ENCODE data around the gene MPG. TPM values are rescaled to one million over a fixed set of nuclear protein-coding genes. Genes with fewer than 3 reads are reported as not detected.

Gene MPG
- polyA plus RNA-seq, 1 of the 3 experiments (the other 2 are of a cell fraction): 98.3 TPM

GRCh38 chr16:84718-85406 lies 6.8 kb downstream of the MPG start (continued):
- TF ChIP-seq YY1 (IDR thresholded peaks at IDR 0.05; ENCODE audit: low read depth): no peak
- no peak for TF ChIP-seq RFX5 (IDR thresholded peaks at IDR 0.05; ENCODE audit: low read length)
- no peak for TF ChIP-seq FOXJ3 (CRISPR knock-in tag; IDR thresholded peaks at IDR 0.05)
- no peak for TF ChIP-seq TAF1 (IDR thresholded peaks at IDR 0.05; ENCODE audit: borderline replicate concordance, low read depth, low read length)
- TF ChIP-seq NFIC (IDR thresholded peaks at IDR 0.05; ENCODE audit: borderline replicate concordance): peak; percentile 72
- TF ChIP-seq MEF2A (IDR thresholded peaks at IDR 0.05; ENCODE audit: borderline replicate concordance, low read depth): no peak

DNA sequence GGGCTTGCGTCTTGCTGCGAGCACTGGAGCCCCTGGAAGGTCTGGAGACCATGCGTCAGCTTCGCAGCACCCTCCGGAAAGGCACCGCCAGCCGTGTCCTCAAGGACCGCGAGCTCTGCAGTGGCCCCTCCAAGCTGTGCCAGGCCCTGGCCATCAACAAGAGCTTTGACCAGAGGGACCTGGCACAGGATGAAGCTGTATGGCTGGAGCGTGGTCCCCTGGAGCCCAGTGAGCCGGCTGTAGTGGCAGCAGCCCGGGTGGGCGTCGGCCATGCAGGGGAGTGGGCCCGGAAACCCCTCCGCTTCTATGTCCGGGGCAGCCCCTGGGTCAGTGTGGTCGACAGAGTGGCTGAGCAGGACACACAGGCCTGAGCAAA lies 7.4 kb downstream of the MPG start:
- TF ChIP-seq JUND (IDR thresholded peaks at IDR 0.05) (no peak), TEAD4 (IDR thresholded peaks at IDR 0.05; ENCODE audit: borderline replicate concordance, insufficient read depth) (no peak), YY1 (IDR thresholded peaks at IDR 0.05; ENCODE audit: low read depth) (no peak), CHD2 (IDR thresholded peaks at IDR 0.05; ENCODE audit: low read length, partially characterized antibody) (no peak), MEF2A (IDR thresholded peaks at IDR 0.05; ENCODE audit: borderline replicate concordance, low read depth) (no peak), POLR2AphosphoS5 (IDR thresholded peaks at IDR 0.05; ENCODE audit: low read depth, low read length) (no peak)
- TF ChIP-seq, protein P1, sequence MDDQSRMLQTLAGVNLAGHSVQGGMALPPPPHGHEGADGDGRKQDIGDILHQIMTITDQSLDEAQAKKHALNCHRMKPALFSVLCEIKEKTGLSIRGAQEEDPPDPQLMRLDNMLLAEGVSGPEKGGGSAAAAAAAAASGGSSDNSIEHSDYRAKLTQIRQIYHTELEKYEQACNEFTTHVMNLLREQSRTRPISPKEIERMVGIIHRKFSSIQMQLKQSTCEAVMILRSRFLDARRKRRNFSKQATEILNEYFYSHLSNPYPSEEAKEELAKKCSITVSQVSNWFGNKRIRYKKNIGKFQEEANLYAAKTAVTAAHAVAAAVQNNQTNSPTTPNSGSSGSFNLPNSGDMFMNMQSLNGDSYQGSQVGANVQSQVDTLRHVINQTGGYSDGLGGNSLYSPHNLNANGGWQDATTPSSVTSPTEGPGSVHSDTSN (IDR thresholded peaks at IDR 0.05): no peak
- TF ChIP-seq, protein P2, sequence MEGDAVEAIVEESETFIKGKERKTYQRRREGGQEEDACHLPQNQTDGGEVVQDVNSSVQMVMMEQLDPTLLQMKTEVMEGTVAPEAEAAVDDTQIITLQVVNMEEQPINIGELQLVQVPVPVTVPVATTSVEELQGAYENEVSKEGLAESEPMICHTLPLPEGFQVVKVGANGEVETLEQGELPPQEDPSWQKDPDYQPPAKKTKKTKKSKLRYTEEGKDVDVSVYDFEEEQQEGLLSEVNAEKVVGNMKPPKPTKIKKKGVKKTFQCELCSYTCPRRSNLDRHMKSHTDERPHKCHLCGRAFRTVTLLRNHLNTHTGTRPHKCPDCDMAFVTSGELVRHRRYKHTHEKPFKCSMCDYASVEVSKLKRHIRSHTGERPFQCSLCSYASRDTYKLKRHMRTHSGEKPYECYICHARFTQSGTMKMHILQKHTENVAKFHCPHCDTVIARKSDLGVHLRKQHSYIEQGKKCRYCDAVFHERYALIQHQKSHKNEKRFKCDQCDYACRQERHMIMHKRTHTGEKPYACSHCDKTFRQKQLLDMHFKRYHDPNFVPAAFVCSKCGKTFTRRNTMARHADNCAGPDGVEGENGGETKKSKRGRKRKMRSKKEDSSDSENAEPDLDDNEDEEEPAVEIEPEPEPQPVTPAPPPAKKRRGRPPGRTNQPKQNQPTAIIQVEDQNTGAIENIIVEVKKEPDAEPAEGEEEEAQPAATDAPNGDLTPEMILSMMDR (IDR thresholded peaks at IDR 0.05): no peak
- TF ChIP-seq, protein P3, sequence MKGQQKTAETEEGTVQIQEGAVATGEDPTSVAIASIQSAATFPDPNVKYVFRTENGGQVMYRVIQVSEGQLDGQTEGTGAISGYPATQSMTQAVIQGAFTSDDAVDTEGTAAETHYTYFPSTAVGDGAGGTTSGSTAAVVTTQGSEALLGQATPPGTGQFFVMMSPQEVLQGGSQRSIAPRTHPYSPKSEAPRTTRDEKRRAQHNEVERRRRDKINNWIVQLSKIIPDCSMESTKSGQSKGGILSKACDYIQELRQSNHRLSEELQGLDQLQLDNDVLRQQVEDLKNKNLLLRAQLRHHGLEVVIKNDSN (IDR thresholded peaks at IDR 0.05; ENCODE audit: borderline replicate concordance, low read depth): no peak
- POLR2A ChIA-PET: no interaction called here
- Histone ChIP-seq H2AFZ (ENCODE audit: low read depth) (no peak overlapping the region), H3K27ac (ENCODE audit: low read depth in 2 of 2, low read length in 1 of 2) (peak overlapping the region in 1 of 2 experiments; percentile 72; a peak in 2 of 4 replicates), H3K4me3 (ENCODE audit: low read depth in 2 of 2, low read length in 1 of 2) (no peak overlapping the region), H3K27me3 (ENCODE audit: insufficient read depth) (no peaks in the 10 kb centered on the region), H3F3A (replicated peaks; ENCODE audit: insufficient read depth) (peaks cover 20% of the 10 kb centered on the region), H4K20me1 (ENCODE audit: insufficient read depth) (peaks cover 21% of the 10 kb centered on the region), H3K9ac (0 out of 2 replicates have a peak overlapping the region, but pooled peaks have one; percentile 22), H3K4me1 (ENCODE audit: control insufficient read depth in 1 of 2, insufficient read depth in 2 of 2, low read depth in 1 of 2, low read length in 1 of 2) (peaks cover 2 to 17% of the 10 kb centered on the region in 2 experiments; a peak in 3 of 4 replicates), H3K4me2 (peak overlapping the region; percentile 56; the same call in 1 of the 2 replicates), H3K9me2 (no peaks in the 10 kb centered on the region), H3K36me3 (replicated peaks in 1 of 2; ENCODE audit: control insufficient read depth in 1 of 2, insufficient read depth in 2 of 2, low read length in 1 of 2) (peaks cover 7 to 45% of the 10 kb centered on the region in 2 experiments), H3K79me2 (ENCODE audit: insufficient read depth) (peaks cover 4% of the 10 kb centered on the region; the same call in 1 of the 2 replicates), H3K9me3 (no peaks in the 10 kb centered on the region)
- CTCF ChIA-PET: interaction anchor here (7.6 to 27.8 kb wide), 2 partner anchors 11 to 20 kb away, joined by 45 to 793 read pairs; partner anchors contain the start of gene RHBDF1
- no peak for DNase-seq
- WGBS (ENCODE audit: low lambda C conversion rate): 87% methylated on average over 14 of the region's 18 CpGs
